GM12874 (cell line): ENCODE data around the gene PTBP3.

Experiments used
- CTCF ChIP-seq: IDR thresholded peaks from 2 replicates; pipeline ENCODE4 v1.5.1; 2011; ENCODE audit warnings: low read depth, mild to moderate bottlenecking, control low read depth, low read length, moderate library complexity; ENCODE audit not compliant: insufficient read depth

Gene PTBP3

GRCh38 chr9:112378328-112379176, 45.1 kb upstream of the PTBP3 start:
- no peak for TF ChIP-seq CTCF

- no peak for TF ChIP-seq CTCF
These were observed 44.4 kb upstream of the PTBP3 start for GRCh38 chr9:112377684-112378327.

- TF ChIP-seq CTCF, result no peak
These were observed 43.7 kb upstream of the PTBP3 start for GRCh38 chr9:112377087-112377486.

GRCh38 chr9:112375361-112375760, 41.9 kb upstream of the PTBP3 start:
- no peak for TF ChIP-seq CTCF

- no peak for TF ChIP-seq CTCF
These were observed 37.6 kb upstream of the PTBP3 start for GRCh38 chr9:112371060-112371459.

- TF ChIP-seq CTCF, result no peak
These were observed 36.4 kb upstream of the PTBP3 start for GRCh38 chr9:112369817-112370216.

GRCh38 chr9:112367465-112367864, 34.0 kb upstream of the PTBP3 start:
- no peak for TF ChIP-seq CTCF
